Stimulated activated CD8-positive, alpha-beta memory T cell treated with anti-CD3 and anti-CD28 coated beads, Interleukin-4, amount 100 ng/mL, for 24 hours (primary cell): ENCODE data around the gene UPF3B.
"Not testable (repeated sequence)": the region's sequence is repeated elsewhere in the genome, so short reads cannot be mapped to it uniquely, and the experiment has no call there.

Source experiments
- DNase-seq: peaks from one replicate; pipeline ENCODE4 v3.0.0-alpha.2; 2020; ENCODE audit warnings: low read depth

The UPF3B gene, protein sequence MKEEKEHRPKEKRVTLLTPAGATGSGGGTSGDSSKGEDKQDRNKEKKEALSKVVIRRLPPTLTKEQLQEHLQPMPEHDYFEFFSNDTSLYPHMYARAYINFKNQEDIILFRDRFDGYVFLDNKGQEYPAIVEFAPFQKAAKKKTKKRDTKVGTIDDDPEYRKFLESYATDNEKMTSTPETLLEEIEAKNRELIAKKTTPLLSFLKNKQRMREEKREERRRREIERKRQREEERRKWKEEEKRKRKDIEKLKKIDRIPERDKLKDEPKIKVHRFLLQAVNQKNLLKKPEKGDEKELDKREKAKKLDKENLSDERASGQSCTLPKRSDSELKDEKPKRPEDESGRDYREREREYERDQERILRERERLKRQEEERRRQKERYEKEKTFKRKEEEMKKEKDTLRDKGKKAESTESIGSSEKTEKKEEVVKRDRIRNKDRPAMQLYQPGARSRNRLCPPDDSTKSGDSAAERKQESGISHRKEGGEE

DNA sequence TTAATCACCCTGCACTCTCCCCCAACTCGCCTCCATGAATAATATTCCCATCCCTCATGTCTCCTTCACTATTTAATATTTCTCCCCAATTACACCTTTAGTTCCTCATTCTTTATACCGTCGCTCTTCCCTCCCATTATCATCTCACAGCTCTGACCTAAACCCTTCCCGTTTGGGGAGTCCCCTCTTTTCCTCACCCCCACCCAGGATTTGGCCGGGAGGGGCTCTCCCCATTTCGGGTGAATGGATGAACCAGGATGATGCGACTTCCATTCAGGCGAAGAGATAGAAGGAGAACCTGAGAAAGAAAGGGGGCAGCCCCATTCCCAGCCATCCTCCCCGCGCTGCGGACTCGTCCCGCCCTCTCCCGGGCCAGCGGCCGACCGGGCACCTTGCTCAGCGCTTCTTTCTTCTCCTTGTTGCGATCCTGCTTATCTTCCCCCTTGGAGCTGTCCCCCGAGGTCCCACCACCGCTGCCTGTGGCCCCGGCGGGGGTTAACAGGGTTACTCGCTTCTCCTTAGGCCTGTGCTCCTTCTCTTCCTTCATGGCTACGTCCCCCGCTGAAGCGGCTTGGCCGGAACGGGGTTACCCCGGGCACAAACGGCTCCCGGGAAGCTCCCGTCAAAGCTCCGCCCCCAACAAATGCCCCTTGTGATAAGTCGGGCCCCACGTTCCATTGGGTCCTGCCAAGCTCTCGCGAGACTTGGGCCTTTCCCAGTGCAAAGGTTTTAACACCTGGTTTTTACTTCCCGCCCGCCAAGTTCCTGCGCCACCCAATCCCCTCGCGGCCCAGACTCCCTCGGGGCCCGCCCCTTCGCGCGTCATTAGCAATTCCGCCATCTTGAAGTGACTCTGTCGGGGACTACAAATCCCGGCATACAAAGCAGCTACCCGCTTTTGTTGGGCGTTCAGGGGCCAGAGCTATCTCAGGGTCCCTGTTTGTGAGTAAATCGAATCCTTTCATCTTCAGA is at the start of gene UPF3B:
UPF3B (minus strand) TSS at position 582 of the 972 bp plus-strand sequence; CDS start at position 547, 35 bp downstream.
- peak; percentile 86 for DNase-seq

DNA sequence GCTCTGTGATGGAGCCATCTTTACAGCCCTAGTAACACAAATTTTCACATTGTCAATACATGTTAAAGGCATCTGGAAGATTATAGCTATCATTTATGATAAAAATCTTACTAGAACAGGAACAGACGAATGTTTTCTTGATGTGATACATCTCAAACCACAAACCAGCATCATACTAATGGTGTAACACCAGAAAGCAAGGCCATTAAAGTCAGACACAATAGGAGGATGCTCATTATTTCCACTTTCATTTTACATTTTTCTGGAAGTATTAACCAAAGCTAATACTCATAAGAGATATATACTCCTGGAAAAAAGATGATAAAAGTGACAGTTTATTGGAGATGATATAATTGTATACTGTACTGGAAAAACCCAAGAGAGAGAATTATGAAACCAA is 48.2 kb upstream of the UPF3B start:
- DNase-seq, result no peak

DNA sequence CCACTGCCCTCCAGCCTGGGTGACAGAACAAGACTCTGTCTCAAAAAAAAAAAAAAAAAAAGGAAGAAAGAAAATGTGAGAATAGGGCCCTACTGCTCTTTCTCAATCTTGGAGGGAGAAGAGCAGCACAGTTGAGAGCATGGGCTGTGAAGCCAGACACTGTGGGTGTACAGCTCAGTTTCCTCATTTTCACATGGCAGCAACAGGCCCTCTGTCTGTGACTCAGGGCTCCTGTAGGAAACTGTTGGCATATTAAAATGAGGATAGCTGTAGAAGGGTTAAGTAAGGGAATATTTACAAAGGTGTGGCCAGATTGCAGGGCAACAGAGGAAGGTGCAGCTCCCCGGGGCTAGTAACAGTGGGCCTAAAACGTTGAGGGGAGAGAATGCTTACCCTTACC is 46.4 kb upstream of the UPF3B start:
- no peak for DNase-seq

DNA sequence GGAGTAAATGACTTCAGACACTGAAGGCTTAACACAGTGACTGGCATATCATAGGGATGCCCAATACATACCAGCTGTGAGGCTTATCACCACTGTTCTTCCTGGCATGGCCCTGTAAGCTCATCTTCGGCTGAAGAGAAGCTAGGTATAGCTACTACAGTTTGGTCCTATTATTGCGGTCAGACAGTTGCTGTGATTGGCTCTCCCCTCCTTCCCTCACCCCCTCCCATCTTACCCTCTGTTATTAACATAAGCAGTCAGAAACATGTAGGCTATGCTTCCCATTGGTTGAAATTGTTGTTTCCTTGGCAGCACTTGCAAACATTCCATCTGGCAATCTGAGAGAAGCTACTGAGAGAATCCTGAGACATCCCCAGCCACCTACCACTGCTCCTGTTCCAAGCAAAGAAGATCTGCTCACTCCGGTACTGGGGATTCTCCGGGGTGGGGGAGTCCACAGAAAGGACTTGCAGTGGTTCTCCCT is 43.1 kb upstream of the UPF3B start, which contains the start of gene AKAP14:
AKAP14 (plus strand) TSS at position 51 of the 484 bp plus-strand sequence. CDS start 7,331 bp downstream, outside the sequence.
- no peak for DNase-seq

DNA sequence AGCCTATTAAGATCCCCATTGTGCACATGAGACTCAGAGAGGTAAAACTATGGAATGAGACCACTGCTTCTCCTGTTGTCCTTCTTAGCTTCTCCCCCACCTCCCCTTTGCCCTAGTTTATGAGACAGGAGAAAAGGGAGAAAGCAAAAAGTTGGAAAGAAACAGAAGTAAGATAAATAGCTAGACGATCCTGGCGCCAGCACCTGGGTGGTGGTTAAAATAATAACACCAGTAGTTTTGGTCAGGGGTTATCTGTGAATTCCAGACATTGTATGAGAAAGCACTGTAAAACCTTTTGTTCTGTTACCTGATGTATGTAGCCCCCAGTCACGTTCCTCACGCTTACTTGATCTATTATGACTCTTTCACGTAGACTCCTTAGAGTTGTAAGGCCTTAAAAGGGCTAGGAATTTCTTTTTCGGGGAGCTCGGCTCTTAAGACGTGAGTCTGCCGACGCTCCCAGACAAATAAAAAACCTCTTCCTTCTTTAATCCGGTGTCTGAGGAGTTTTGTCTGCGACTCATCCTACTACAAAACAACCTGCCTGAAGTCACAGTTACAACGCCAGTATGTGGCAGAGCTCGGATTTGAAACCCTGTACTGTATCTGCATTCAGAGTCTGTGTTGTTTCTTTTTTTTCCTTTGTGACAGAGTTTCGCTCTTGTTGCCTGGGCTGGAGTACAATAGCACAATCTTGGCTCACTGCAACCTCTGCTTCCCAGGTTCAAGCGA is 39.4 kb upstream of the UPF3B start:
- DNase-seq, result not testable (repeated sequence)

DNA sequence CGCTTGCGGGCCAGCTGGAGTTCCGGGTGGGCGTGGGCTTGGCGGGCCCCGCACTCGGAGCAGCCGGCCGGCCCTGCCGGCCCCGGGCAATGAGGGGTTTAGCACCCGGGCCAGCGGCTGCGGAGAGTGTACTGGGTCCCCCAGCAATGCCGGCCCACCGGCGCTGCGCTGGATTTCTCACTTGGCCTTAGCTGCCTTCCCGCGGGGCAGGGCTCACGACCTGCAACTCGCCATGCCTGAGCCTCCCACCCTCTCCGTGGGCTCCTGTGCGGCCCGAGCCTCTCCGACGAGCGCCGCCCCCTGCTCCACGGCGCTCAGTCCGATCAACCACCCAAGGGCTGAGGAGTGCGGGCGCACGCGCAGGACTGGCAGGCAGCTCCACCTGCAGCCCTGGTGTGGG is 37.9 kb upstream of the UPF3B start:
- DNase-seq, result not testable (repeated sequence)

DNA sequence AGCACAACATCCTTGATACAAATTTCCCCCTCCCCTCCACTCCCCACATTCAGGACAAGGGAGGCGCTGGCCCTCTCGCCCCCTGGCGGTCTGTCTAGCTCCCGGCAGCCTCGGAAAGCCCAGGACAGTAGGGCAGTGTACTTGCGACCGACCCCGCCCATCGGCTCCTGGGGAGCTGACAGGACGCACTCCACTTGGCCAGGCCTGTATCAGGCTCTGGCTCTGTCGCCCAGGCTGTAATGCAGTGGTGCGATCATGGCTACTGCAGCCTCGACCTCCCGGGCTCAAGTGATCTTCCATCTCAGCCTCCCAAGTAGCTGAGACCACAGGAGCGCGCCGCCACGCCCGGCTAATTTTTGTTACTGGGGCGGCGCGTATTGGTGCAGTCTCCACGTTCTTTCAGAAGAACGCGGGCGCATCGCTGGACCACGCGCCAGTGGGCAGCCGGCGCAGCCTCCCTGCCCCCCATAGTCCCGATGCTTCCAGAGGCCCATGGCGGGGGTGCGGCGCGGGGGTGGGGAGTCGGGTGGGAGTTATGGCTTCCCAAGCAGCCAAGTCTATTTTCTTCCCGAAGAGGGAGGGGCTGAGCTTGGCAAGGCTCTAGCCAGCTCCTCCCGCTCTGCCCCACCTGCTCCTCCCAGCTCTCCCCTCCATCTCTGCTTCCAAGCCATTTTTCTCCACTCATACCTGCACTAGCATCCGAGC is 35.1 kb upstream of the UPF3B start:
- DNase-seq, result peak; percentile 28

DNA sequence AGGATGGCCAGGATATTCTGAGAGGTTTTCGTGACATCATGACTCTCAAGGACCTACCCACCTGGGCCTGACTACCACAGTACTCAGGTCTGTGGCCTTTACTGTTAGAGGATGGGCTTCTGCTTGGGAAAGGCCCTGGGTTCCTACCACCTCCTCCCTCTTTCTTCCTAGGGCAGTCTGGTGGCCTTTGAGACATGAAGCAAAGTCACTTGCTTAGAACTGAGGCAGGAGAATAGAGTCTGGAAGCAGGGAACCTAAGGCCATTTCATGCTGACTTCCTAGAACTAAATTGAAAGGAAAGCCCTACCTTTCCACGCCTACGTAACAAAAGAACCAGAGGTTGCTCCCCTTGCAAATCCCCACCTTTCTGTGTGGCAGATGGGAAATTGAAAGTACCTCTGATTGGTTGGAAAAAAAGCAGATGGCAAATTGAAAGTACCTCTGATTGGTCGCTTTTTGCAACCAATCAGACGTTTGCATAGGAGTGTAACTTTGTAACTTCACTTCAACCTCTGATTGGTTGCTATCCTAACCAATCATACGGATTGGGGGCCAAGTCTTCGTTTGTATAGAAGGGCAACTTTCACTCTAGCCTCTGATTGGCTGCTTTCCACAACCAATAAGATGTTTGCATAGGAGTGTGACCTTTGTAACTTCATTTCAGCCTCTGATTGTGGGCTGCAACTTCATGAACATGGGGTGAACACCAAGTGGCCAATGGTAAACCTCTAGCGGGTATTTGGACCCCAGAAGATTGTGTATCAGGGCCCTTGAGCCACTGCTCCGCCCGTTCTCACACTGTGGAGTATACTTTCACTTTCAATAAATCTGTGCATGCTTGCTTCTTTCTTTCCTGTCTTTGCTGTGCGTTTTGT is 33.0 kb upstream of the UPF3B start:
- DNase-seq, result no peak

DNA sequence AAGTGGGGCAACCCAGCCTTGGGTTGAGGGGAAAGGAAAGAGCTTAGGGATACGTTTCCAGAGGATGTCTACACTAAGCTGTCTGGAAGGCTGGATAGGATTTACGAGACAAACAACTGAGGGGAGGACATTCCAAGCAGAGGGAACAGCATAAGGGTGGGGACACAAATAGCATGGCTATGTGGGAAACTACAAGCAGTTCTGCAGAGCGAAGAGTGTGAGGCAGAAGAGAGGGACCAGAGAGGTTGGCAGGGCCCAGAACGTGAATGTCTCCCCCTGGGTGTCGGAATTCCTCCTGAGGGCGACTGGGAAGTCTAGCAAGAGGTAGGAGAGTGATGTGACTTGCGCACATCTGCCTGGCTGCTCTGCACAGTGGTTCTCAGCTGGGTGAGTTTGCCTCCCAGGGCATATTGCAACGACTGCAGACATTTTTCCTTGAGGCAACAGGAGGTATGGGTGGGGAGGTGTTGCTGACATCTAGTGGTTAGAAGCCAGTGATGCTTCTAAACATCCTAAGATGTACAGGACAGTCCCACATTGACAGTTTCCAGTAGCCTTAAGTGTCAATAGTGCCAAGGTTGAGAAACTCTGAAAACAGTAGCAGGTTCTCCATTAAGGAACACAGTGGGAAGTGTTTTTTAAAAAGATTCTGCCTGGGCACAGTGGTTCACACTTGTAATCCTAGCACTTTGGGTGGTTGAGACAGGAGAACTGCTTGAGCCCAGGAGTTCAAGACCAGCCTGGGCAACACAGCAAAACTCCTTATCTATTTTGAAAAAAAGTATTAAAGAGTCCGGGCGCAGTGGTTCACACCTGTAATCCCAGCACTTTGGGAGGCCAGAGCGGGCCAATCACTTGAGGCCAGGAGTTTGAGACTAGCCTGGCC is 28.0 kb upstream of the UPF3B start:
- DNase-seq, result no peak

DNA sequence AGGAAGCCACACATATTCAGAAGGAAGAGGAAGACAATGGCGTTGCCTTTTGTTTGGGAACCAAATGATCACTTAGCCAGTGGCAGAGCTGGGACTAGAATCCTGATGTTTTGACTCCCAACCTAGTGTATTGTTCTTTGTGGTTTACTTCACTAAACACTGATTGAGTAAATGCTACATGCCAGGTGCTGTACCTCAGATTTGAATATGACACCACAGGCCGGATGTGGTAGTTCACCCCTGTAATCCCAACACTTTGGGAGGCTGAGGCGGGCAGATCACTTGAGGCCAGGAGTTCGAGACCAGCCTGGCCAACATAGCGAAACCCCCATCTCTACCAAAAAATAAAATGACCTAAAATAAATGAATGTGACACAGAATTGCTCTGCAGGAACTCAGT is 27.3 kb upstream of the UPF3B start:
- DNase-seq, result no peak

DNA sequence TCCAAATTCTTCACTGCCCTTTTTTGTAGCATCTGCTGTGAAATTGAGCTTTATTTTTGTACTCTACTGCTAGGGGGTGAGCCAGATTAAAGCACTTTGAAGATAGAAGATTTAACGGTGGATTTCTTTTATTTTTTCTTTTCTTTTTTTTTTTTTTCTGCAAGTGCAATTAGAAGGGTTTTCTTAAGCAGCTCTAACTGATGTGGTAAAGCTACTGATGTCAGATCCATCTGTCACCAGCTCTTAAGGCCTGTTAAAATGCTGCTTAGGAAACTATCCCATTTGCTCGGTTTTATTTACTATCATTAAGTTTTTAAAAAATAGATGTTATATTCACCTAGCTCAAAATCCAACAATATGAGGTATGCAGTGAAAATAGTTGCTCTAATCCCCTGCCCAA is 26.0 kb upstream of the UPF3B start:
- no peak for DNase-seq

DNA sequence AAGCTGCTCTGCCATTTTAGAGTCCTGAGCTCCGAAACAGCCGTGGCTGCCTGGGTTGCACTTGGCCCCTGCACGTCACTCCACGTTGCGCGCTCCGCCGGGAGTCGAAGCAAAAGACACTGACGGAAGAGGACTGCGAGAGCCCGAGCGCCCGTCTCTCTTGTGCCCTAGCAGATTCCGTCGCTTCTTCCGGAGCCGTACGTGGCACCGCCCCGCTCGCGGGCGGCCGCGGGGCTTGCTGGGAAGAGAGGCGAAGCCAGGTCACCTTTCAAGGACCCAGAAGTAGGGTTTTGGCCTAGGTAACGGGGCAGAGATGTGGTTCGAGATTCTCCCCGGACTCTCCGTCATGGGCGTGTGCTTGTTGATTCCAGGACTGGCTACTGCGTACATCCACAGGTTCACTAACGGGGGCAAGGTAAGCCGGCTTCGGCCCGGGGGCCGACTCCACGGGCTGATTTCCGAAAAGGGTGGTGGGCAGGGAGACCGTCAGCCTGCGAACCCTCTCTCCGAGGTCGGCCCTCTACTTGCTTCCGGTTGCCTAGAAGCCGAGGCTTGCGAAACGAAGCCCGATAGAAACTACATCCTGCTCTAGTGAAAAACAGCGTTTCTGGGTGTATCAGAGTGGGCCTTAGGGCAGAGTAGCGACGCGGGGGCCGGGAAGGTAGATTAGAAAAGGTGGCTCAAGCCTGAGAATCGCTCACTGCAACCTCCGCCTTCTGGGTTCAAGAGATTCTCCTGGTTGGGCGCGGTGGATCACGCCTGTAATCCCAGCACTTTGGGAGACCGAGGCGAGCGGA is 19.0 kb upstream of the UPF3B start, which contains the start of the genes NDUFA1 and RNF113A:
NDUFA1 (plus strand) TSS at position 234 of the 797 bp plus-strand sequence; CDS start at position 314, 80 bp downstream.
RNF113A (minus strand) TSS at position 135 of the 797 bp plus-strand sequence; CDS start at position 15, 120 bp downstream.
- DNase-seq, result peak; percentile 70

DNA sequence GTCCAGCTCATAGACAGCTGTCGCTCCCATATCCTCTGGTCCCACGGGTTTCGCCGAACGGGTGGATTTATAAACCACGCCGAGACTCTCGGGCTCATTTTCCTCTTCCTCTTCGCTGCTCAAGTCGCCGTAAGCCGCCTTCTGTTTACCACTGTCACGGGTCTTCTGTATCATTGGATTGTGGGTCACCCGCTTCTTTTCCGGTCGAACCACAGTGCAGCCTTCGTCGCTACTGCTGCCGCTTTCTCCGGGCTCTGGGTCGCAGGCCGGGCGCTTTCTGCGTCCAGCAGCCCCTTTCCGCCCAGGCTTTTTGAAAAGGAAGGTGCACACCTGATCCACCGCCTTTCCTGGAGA is 18.5 kb upstream of the UPF3B start:
- DNase-seq, result no peak

DNA sequence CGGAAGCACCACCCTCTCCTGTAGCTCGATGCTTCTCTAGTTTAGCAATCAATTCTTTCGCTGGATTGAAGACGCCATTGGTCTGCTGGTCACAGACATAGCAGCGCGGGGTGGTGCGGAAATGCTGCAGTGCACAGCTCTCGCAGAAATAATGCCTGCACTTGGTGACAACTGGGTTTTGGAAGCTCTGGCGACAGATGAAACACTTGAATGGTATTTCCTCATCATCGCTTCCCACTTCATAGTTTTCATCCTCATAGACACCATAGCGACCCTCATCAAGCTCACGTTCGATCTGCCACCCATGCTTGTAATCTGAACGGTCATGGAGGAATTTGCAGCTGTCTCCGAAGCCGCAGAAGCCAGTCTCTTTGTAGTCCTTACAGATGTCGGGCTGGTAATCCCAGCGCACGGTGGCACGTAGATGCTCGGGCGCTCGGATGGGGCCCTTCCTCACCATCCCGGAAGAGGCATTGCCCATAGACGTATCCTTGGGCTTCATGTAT is 17.9 kb upstream of the UPF3B start:
- DNase-seq, result no peak

DNA sequence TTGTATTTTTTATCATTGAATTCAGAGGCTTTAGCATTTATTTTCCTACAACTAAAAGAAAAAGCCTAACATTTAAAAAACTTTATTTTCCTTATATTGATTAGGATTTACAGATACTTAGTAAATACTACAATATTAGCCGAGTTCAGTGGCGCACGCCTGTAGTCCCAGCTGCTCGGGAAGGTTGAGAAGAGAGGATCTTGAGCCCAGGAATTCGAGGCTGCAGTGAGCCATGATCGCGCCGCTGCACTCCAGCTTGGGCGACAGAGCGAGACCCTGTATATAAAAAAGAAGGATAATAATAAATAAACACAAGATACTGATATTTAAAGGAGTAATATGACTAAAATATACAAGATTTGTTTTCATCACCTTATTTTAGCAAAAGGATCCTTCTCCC is 681 bp upstream of the UPF3B start:
- no peak for DNase-seq

DNA sequence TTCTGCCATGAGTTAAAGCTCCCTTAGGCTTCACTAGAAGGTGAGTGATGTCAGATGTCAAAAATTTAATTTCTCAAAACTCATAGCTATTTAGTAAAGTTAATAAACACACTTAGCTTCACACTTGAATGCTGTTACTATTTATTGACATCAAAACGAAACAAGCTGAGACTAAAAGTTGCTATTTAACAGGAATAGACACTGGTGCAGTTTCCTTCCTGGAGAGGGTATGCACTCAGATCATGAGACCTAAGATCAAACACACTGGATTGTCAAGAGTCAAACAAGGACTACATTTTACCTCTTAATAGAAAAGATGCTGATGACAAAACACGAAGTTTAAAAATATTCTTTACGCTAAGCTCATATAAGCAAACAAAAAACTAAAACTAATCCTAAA is 18.9 kb downstream of the UPF3B start:
- no peak for DNase-seq

DNA sequence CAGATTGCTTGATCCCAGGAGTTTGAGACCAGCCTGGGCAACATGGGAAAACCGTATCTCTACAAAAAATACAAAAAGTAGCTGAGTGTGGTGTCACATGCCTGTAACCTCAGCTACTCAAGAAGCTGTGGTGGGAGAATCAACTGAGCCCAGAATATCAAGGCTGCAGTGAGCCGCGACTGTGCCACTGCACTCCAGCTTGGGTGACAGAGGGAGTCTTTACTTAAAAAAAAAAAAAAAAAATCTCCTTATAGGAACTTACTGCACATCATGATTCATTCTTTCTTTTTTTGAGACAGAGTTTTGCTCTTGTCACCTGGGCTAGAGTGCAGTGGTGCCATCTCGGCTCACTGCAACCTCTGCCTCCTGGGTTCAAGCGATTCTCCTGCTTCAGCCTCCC is 24.3 kb downstream of the UPF3B start:
- DNase-seq, result no peak
